ENCODE measurements around the gene DNAH2.

GRCh38 chr17:7882629-7883028, 165.1 kb downstream of the DNAH2 start:
- TF ChIP-seq CTCF (IDR thresholded peaks at IDR 0.05) (no peak), IRF1 (CRISPR knock-in tag; IDR thresholded peaks at IDR 0.05) (no peak), FOXJ3 (CRISPR knock-in tag; IDR thresholded peaks at IDR 0.05; ENCODE audit: borderline replicate concordance) (no peak), ZNF512 (CRISPR knock-in tag; IDR thresholded peaks at IDR 0.05; ENCODE audit: borderline replicate concordance) (no peak), ATF6 (CRISPR knock-in tag; IDR thresholded peaks at IDR 0.05) (no peak), FOXP4 (CRISPR knock-in tag; IDR thresholded peaks at IDR 0.05) (no peak), ZNF232 (CRISPR knock-in tag; IDR thresholded peaks at IDR 0.05) (no peak)
